Endodermal cell (in vitro differentiated cells): Measurements from ENCODE around the gene PPP1R12B. TPM values are rescaled to one million over a fixed set of nuclear protein-coding genes. Genes with fewer than 3 reads are reported as not detected.

ENCODE experiments used
- DNase-seq: peaks from one replicate; pipeline ENCODE4 v3.0.0-alpha.2; 2017
- H3K27ac ChIP-seq: 2 replicates; pipeline ENCODE4 v1.5.1; 2013; ENCODE audit warnings: mild to moderate bottlenecking, low read depth, low read length, moderate library complexity
- H3K27me3 ChIP-seq: 2 replicates; pipeline ENCODE4 v1.6.1; 2013; ENCODE audit warnings: mild to moderate bottlenecking, low read length, moderate library complexity; ENCODE audit not compliant: insufficient read depth, control insufficient read depth, poor library complexity, severe bottlenecking
- H3K36me3 ChIP-seq: 2 replicates; pipeline ENCODE4 v1.7.0; 2013; ENCODE audit warnings: mild to moderate bottlenecking, low read length, moderate library complexity; ENCODE audit not compliant: control insufficient read depth, insufficient read depth
- H3K4me1 ChIP-seq: one replicate; pipeline ENCODE4 v1.7.0; 2013; ENCODE audit warnings: low read length; ENCODE audit not compliant: control insufficient read depth, insufficient read depth
- H3K4me3 ChIP-seq: 2 replicates; pipeline ENCODE4 v1.5.1; 2013; ENCODE audit warnings: mild to moderate bottlenecking, low read length, moderate library complexity
- H3K9ac ChIP-seq: 2 replicates; pipeline ENCODE4 v1.6.1; 2013; ENCODE audit warnings: mild to moderate bottlenecking, low read length, moderate library complexity; ENCODE audit not compliant: poor library complexity, severe bottlenecking; ENCODE audit errors: extremely low read depth
- H3K9me3 ChIP-seq: 2 replicates; pipeline ENCODE4 v1.6.1; 2013; ENCODE audit warnings: mild to moderate bottlenecking, low read length, moderate library complexity; ENCODE audit not compliant: control insufficient read depth
- H3K27ac Mint-ChIP-seq: 2 replicates; pipeline ENCODE4 v1.8.0; 2020; ENCODE audit warnings: mixed read lengths
- H3K27me3 Mint-ChIP-seq: 2 replicates; pipeline ENCODE4 v1.8.0; 2021; ENCODE audit warnings: mild to moderate bottlenecking, mixed read lengths; ENCODE audit not compliant: insufficient read depth
- H3K36me3 Mint-ChIP-seq: 2 replicates; pipeline ENCODE4 v1.8.0; 2020; ENCODE audit warnings: low read depth, mixed read lengths
- H3K4me1 Mint-ChIP-seq: 2 replicates; pipeline ENCODE4 v1.8.0; 2020; ENCODE audit warnings: mixed read lengths
- H3K4me3 Mint-ChIP-seq: 2 replicates; pipeline ENCODE4 v1.8.0; 2020; ENCODE audit warnings: mild to moderate bottlenecking, moderate library complexity, mixed read lengths
- H3K9me3 Mint-ChIP-seq: 2 replicates; pipeline ENCODE4 v1.8.0; 2020; ENCODE audit warnings: mild to moderate bottlenecking, mixed read lengths
- CTCF ChIP-seq: fragments of 200-600 bp; sonication (generic); conservative IDR thresholded peaks from 2 replicates; pipeline ENCODE4 v1.5.0; 2021; ENCODE audit warnings: antibody characterized with exemption, mild to moderate bottlenecking
- WGBS, 2 experiments: methylation state at CpG; one replicate each; pipeline versions ENCODE4 v1.1.5 to v1.1.7; 2013; ENCODE audit warnings: missing lambda C conversion rate in 2 of 2, mixed read lengths in 1 of 2; ENCODE audit not compliant: insufficient coverage in 1 of 2, insufficient read length in 1 of 2; 5-methylcytosine and 5-hydroxymethylcytosine counted together
- total RNA-seq, 2 donors: library from RNA; stranded (reverse); fragmentation: NEBNext Ultra II Directional in 1 of 2; extraction: Animal tissue kit (Norgen Biotek cat#: 25700) in 1 of 2; gene quantifications; 2 replicates in 1 of 2; 3 replicates in 1 of 2; pipeline ENCODE4 v1.2.1, GENCODE V29; 2021

PPP1R12B gene
- total RNA-seq, 2 donors from 2014 or later, result 19.2 to 20.3 TPM

GRCh38 chr1:202565890-202566602 is 217.5 kb downstream of the PPP1R12B start:
- Mint-ChIP-seq H3K27me3 (no peaks in the 10 kb centered on the region), H3K9me3 (no peaks in the 10 kb centered on the region), H3K4me3 (no peak overlapping the region), H3K4me1 (peaks cover 44% of the 10 kb centered on the region), H3K27ac (peak overlapping the region; percentile 52), H3K36me3 (peaks cover 4% of the 10 kb centered on the region)
- Histone ChIP-seq H3K4me3 (no peak overlapping the region), H3K27ac (no peak overlapping the region), H3K9me3 (no peaks in the 10 kb centered on the region), H3K4me1 (peaks cover 8% of the 10 kb centered on the region), H3K36me3 (no peaks in the 10 kb centered on the region), H3K27me3 (no peaks in the 10 kb centered on the region), H3K9ac (no peak overlapping the region)
- DNase-seq, result no peak
- 88 to 95% methylated on average over 1 to 2 of the region's 2 CpGs for WGBS, 2 experiments
- no peak for TF ChIP-seq CTCF

GRCh38 chr1:202567738-202568137 is 219.2 kb downstream of the PPP1R12B start:
- no peaks in the 10 kb centered on the region for H3K9me3 ChIP-seq
- Mint-ChIP-seq H3K36me3 (peaks cover 4% of the 10 kb centered on the region), H3K27ac (peak overlapping the region; percentile 71), H3K4me3 (no peak overlapping the region), H3K27me3 (no peaks in the 10 kb centered on the region), H3K9me3 (no peaks in the 10 kb centered on the region), H3K4me1 (peaks cover 42% of the 10 kb centered on the region)
- H3K4me3 ChIP-seq, result no peak overlapping the region
- WGBS, 2 experiments, result 59 to 75% methylated on average over 3 to 4 of the region's 4 CpGs
- no peak for DNase-seq
- no peaks in the 10 kb centered on the region for H3K27me3 ChIP-seq
- H3K9ac ChIP-seq, result no peak overlapping the region
- H3K36me3 ChIP-seq, result no peaks in the 10 kb centered on the region
- TF ChIP-seq CTCF, result no peak
- peaks cover 8% of the 10 kb centered on the region for H3K4me1 ChIP-seq
- H3K27ac ChIP-seq, result no peak overlapping the region

- Histone ChIP-seq H3K36me3 (no peaks in the 10 kb centered on the region), H3K9ac (no peak overlapping the region), H3K9me3 (no peaks in the 10 kb centered on the region), H3K4me3 (no peak overlapping the region), H3K4me1 (peaks cover 8% of the 10 kb centered on the region), H3K27ac (no peak overlapping the region), H3K27me3 (no peaks in the 10 kb centered on the region)
- Mint-ChIP-seq H3K36me3 (peaks cover 4% of the 10 kb centered on the region), H3K27me3 (no peaks in the 10 kb centered on the region), H3K27ac (no peak overlapping the region), H3K9me3 (no peaks in the 10 kb centered on the region), H3K4me1 (peaks cover 42% of the 10 kb centered on the region), H3K4me3 (no peak overlapping the region)
- WGBS, 2 experiments, result 93% methylated on average over 2 of the region's 2 CpGs; no CpG with 5 or more reads in 1 of the 2 experiments
- no peak for DNase-seq
- no peak for TF ChIP-seq CTCF
Measured at GRCh38 chr1:202568410-202568809, 219.9 kb downstream of the PPP1R12B start.
